Esophagus squamous epithelium (tissue), 5 donors: ENCODE measurements around the gene GMDS. TPM values are rescaled to one million over a fixed set of nuclear protein-coding genes. Genes with fewer than 3 reads are reported as not detected.

Experiments used
- DNase-seq: peaks from one replicate; lab custom pipeline; 2025; lab: John Stamatoyannopoulos, UW
- H3K27ac ChIP-seq, 4 donors: fragments of 200-600 bp; sonication (generic); one replicate each; pipeline ENCODE4 v1.5.1; 2016 to 2019; ENCODE audit warnings: mild to moderate bottlenecking in 1 of 4
- H3K27me3 ChIP-seq, 4 donors: fragments of 200-600 bp; sonication (generic); 1 replicate in 3 of 4; 2 replicates in 1 of 4; pipeline versions ENCODE4 v1.5.1 to v1.6.0; 2017 to 2021; ENCODE audit warnings: antibody characterized with exemption in 1 of 4
- H3K36me3 ChIP-seq, 3 donors: fragments of 200-600 bp; sonication (generic); one replicate each; pipeline ENCODE4 v1.5.1; 2016 to 2019
- H3K4me1 ChIP-seq, 3 donors: fragments of 200-600 bp; sonication (generic); one replicate each; pipeline ENCODE4 v1.5.1; 2017 to 2019
- H3K4me3 ChIP-seq, 4 donors: fragments of 200-600 bp; sonication (generic); 1 replicate in 3 of 4; 2 replicates in 1 of 4; pipeline ENCODE4 v1.5.1; 2016 to 2019; ENCODE audit warnings: mild to moderate bottlenecking in 2 of 4, moderate library complexity in 1 of 4
- H3K9me3 ChIP-seq, 3 donors: fragments of 200-600 bp; sonication (generic); one replicate each; pipeline ENCODE4 v1.5.1; 2016 to 2019
- CTCF ChIP-seq, 6 experiments: fragments of 450-650 bp in 4 of 6; fragments of 200-600 bp in 2 of 6; sonication (generic) in 2 of 6; IDR thresholded peaks; one replicate each; pipeline ENCODE4 v1.5.1; 2016 to 2019; ENCODE audit warnings: antibody characterized with exemption in 6 of 6, mild to moderate bottlenecking in 4 of 6, moderate library complexity in 4 of 6
- POLR2A ChIP-seq, 4 donors: fragments of 450-650 bp; IDR thresholded peaks; one replicate each; pipeline ENCODE4 v1.6.1; 2017; ENCODE audit warnings: antibody characterized with exemption in 4 of 4, mild to moderate bottlenecking in 4 of 4, moderate library complexity in 3 of 4
- WGBS, 2 donors: methylation state at CpG; one replicate each; pipeline ENCODE4 v1.1.5; 2018; 5-methylcytosine and 5-hydroxymethylcytosine counted together
- intact Hi-C: fragments of 100-400 bp; cut with DNase I; formaldehyde crosslinking; loops from one replicate; pipeline ENCODE4 v1.15.0; 2022
- total RNA-seq, 4 donors: library from RNA; depleted of rRNA; stranded (reverse); fragments of >200 nt; gene quantifications; one replicate each; pipeline ENCODE4 v1.1.0, GENCODE V29; 2016
- donor health status: DM: yes; HTN: yes; CAD: no.

The GMDS gene
- total RNA-seq, 4 donors from 2014 or later = 17.9 to 58.7 (median 36.7) TPM

DNA sequence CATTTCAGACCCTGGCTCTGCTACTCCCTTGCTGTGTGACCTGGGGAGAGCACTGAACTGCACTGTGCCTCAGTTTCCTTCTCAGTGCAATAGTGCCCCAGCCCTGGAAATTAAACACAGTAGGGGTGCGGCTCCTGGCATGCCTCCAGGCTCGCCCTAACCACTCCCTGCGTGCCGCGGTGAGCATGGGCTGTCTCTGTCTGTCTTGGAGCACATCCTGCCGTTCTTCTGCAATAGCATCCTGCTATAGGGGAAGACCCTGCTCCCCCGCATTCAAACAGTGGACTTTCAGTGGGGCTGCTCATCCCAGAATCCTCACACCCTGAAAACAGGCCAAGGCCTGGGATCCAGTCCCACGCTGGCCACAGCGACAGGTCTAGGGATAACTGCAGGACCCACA is 506.2 kb downstream of the GMDS start:
- Histone ChIP-seq H3K4me1 (no peaks in the 10 kb centered on the region), H3K9me3 (no peaks in the 10 kb centered on the region), H3K4me3 (no peak overlapping the region), H3K27me3 (no peaks in the 10 kb centered on the region), H3K36me3 (no peaks in the 10 kb centered on the region), H3K27ac (no peak overlapping the region)
- intact Hi-C loops = no loop called here
- no peak for TF ChIP-seq POLR2A (IDR thresholded peaks at IDR 0.05)
- TF ChIP-seq CTCF (IDR thresholded peaks at IDR 0.05) = no peak
- no peak for DNase-seq
- 33 to 75% methylated on average over 1 to 2 of the region's 9 CpGs for WGBS, 2 donors

DNA sequence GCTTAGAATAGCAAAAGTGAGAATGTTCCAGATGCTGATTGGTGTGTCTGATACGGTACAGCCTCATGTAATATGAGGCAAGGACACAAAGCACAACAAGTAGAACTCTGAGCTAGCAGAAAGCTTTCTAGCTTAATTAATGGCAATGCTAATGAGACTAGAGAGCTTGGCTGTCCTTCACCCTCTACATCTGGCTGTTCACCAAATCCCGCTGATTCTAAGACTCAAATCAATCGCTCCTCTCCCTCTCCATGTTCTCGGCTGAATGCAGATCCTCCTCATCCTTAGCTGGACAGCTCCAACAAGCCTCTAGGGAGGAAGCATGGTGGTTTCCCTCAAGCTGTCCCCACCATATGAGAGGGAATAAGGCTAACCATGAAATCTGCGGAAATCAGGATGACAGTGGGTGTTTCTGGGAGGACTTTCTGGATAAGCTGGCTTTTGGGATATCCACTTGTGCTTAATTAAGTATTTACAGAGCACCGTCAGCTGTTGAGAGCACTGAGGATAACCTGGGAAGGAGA is 506.8 kb downstream of the GMDS start:
- Histone ChIP-seq H3K36me3 (no peaks in the 10 kb centered on the region), H3K4me3 (no peak overlapping the region), H3K4me1 (no peaks in the 10 kb centered on the region), H3K27me3 (no peaks in the 10 kb centered on the region), H3K27ac (no peak overlapping the region), H3K9me3 (no peaks in the 10 kb centered on the region)
- WGBS, 2 donors = 76 to 79% methylated on average over 4 to 6 of the region's 6 CpGs
- TF ChIP-seq CTCF (IDR thresholded peaks at IDR 0.05) (no peak), POLR2A (IDR thresholded peaks at IDR 0.05) (no peak)
- intact Hi-C loops = no loop called here
- no peak for DNase-seq

GRCh38 chr6:1737463-1738311 is 507.7 kb downstream of the GMDS start:
- Histone ChIP-seq H3K9me3 (no peaks in the 10 kb centered on the region), H3K27me3 (no peaks in the 10 kb centered on the region), H3K4me1 (no peaks in the 10 kb centered on the region), H3K4me3 (no peak overlapping the region), H3K36me3 (no peaks in the 10 kb centered on the region), H3K27ac (no peak overlapping the region)
- 87 to 94% methylated on average over 6 of the region's 6 CpGs for WGBS, 2 donors
- intact Hi-C loops = no loop called here
- TF ChIP-seq CTCF (IDR thresholded peaks at IDR 0.05) (no peak), POLR2A (IDR thresholded peaks at IDR 0.05) (no peak)
- no peak for DNase-seq

- 65 to 84% methylated on average over 5 of the region's 6 CpGs for WGBS, 2 donors
- no peaks in the 10 kb centered on the region for H3K36me3 ChIP-seq
- H3K9me3 ChIP-seq = peaks cover 0 to under 1% (median 0%) of the 10 kb centered on the region in 3 donors
- intact Hi-C loops = no loop called here
- TF ChIP-seq CTCF (IDR thresholded peaks at IDR 0.05) (no peak), POLR2A (IDR thresholded peaks at IDR 0.05) (no peak)
- no peaks in the 10 kb centered on the region for H3K4me1 ChIP-seq
- no peaks in the 10 kb centered on the region for H3K27me3 ChIP-seq
- H3K4me3 ChIP-seq = no peak overlapping the region
- no peak for DNase-seq
- H3K27ac ChIP-seq = no peak overlapping the region
These were observed 508.9 kb downstream of the GMDS start for GRCh38 chr6:1736346-1737105.
